Right ventricle myocardium superior (tissue), 1 donor: ENCODE measurements around the gene HIKESHI. TPM values are rescaled to one million over a fixed set of nuclear protein-coding genes. Genes with fewer than 3 reads are reported as not detected.

Experiments
- ATAC-seq: fragments of 200-7000 bp; cut with Tn5 transposase; one replicate; pipeline ENCODE4 v1.9.1; 2020; ENCODE audit warnings: mild to moderate bottlenecking; ENCODE audit not compliant: poor library complexity
- DNase-seq: peaks from one replicate; pipeline ENCODE4 v3.0.0-alpha.2; 2020
- intact Hi-C: fragments of 100-400 bp; cut with DNase I; formaldehyde crosslinking; loops from one replicate; pipeline ENCODE4 v1.11.2; 2022
- total RNA-seq: library from RNA; stranded (reverse); fragmentation: NEBNext Ultra II Directional; extraction: Animal tissue kit (Norgen Biotek cat#: 25700); gene quantifications from one replicate; pipeline ENCODE4 v1.2.1, GENCODE V29; 2021
- donor health status: DM: no; HTN: yes; CAD: no; lungs with severe emphysema.

HIKESHI gene
- total RNA-seq, 1 donor from 2014 or later, result 48.0 TPM

DNA sequence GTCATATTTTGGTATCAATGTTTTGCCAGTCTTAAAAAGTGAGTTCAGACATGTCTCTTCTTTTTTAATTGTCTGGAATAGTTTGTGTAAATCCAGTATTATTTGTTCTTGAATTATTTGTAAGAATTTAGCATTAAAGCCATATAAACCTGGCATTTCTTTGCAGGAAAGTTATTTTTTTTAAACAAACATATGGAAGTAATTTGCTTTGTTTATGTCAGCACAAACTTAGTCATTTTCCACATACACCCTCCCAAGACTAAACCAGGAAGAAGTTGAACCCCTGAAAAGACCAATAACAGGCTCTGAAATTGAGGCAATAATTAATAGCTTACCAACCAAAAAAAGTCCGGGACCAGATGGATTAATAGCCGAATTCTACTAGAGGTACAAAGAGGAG lies 63.5 kb downstream of the HIKESHI start:
- DNase-seq, result no peak
- intact Hi-C loops, result no loop called here
- no peak for ATAC-seq

DNA sequence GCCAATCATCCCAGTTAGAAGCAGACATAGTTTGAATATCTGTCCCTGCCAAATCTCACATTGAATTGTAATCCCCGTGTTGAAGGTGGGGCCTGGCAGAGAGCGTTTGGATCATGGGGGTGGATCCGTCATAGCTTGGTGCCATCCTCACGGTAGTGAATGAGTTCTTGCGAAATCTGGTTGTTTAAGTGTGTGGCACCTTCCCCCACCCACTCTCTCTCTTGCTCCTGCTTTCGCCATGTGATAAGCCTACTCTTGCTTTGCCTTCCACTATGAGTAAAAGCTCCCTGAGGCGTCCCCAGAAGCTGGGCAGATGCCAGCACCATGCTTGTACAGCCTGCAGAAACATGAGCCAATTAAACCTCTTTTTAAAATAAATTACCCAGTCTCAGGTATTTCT lies 67.6 kb downstream of the HIKESHI start:
- intact Hi-C loops, result no loop called here
- ATAC-seq, result no peak
- no peak for DNase-seq

DNA sequence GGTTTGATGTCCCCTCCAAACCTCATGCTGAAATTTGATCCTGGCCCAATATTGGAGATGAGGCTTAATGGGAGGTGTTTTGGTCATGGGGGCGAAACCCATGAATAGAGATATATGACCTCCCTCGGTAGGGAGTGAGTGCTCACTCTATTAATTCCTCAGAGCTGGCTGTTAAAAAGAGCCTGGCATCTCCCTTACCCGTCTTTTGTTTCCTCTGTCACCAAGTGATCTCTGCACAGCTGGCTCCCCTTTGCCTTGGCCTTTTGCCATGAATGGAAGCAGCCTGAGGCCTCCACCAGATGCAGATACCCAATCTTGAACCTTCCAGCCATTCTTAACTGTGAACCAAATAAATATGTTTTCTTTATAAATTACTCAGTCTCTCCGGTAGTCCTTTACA lies 68.1 kb downstream of the HIKESHI start:
- ATAC-seq (no peak), DNase-seq (no peak)
- intact Hi-C loops, result no loop called here

DNA sequence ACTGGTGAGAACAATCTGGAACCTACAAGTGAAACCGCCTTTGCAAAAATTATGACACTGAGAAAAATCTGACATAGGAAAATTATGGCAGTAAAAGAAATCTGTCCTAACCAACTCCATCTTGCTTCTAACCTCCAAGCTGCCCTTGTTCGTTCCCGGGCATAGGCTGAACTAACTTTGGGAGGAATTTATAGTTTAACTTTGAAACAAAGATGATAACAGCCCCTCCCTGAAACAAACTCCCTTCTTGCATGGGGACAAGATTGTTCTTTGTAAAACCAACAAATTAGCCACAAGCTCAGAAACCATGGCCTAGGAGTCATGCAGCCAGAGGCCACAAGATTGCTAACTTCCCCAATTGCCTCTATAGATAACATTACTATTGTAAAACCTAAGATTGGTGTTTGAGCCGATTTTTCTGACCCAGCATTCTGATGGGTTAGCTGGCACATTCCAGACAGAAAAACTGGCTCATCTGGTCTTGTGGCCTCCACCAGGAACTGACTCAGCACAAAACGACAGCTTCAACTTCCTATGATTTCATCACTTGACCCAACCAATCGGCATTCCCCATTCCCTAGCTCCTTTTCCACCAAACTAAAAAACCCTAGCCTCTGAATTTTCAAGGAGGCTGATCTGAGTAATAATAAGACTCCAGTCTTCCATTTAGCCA lies 69.0 kb downstream of the HIKESHI start:
- intact Hi-C loops, result no loop called here
- ATAC-seq, result no peak
- DNase-seq, result no peak

DNA sequence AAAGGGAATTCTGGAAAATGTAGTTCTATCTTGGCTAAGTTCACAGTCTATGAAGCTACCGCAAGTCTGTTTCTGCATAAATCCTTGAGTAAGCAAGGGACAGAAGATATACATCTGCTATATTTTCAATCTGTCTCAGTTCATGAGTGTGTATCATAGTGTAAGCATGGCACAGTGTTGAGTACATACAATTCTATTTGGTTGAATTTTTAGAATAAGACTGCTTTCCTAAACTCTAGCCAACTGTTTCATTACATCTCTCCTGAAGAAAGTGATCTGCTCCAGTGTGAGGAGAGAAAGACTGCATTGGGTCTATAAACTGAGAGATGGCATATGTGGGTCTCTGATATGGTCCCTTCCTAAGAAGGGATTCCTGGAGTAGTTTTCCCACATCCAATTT lies 70.0 kb downstream of the HIKESHI start:
- intact Hi-C loops, result no loop called here
- DNase-seq, result no peak
- no peak for ATAC-seq

DNA sequence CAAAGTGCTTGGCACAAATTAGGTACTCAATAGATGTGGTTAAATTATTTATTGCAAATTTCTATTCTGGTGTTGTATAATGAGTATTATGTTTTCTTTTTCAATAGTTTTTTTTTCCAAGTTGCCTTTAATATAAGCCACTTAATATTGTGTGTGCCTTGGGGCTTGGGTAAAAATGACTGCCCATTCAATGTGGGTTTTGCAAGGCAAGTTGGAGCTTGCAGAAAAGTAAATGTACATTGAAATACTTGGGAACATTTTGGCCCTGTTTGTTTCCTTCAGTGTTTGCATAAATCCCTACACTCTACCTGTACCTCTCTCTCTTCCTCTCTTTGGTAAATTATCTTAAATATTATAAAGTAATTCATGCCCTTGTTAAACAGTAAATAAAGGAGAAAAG lies 70.5 kb downstream of the HIKESHI start:
- intact Hi-C loops, result no loop called here

DNA sequence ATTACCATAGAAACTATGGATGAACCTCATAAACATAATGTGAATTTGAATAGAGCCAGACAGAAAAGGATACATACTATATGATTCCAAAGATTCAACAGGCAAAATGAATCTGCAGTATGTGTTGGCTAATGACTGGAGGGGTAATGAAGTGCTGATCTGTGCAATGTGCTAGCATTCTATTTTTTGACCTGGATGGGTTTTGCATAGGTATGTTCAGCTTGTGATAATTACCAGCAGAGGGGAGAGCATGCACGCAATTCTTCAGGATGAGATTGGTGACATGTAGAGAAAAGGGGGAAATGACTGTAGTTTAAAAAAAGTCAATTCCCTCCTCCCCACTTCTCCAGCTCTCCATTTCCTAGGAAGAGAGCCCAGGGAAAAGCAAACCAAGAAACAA lies 72.0 kb downstream of the HIKESHI start:
- intact Hi-C loops, result no loop called here
- DNase-seq, result no peak
- ATAC-seq, result no peak

More for the DNA sequence above, 70.5 kb downstream of the HIKESHI start:
- ATAC-seq (no peak), DNase-seq (no peak)

DNA sequence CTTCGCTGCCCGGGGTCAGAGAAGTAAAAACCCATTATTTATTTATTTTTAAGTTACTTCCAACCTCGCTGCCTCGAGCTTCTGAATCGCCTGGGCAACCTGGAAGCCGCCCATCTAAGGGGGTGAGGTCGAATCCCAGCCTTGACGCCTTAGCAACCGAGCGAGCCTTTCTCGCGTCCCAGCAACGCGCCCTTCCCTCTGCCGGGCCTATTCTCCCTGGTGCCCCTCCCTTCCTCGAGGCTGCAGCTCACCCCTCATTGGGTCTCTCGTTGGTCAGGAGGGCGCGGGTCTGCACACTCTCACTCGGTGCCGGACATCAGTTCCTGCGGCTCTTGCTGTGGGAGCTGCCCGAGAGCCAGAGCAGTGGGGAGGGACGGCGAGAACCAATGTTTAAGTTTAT lies 72.5 kb downstream of the HIKESHI start, which contains the start of gene CCDC81:
Gene CCDC81 (plus strand): TSS at position 302 of the 400 bp plus-strand sequence. CDS start 277 bp downstream, outside the sequence.
- no peak for ATAC-seq
- peak; percentile 43 for DNase-seq
- intact Hi-C loops, result no loop called here

DNA sequence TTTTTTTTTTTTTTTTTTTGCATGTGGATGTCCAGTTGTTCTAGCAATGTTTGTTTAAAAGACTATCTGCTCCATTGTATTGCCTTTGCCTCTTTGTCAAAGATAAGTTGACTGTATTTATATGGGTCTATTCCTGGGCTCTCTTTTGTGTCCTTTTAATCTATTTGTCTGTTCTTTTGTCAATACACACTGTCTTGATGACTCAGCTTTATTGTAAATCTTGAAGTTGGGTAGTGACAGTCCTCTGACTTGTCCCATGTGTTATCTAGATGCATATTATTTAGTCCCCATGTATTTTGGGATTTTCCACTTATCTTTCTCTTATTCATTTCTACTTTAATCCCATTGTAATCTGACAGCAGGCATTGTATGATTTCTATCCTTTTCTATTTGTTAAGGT lies 75.9 kb downstream of the HIKESHI start:
- ATAC-seq (no peak), DNase-seq (no peak)
- intact Hi-C loops, result no loop called here

DNA sequence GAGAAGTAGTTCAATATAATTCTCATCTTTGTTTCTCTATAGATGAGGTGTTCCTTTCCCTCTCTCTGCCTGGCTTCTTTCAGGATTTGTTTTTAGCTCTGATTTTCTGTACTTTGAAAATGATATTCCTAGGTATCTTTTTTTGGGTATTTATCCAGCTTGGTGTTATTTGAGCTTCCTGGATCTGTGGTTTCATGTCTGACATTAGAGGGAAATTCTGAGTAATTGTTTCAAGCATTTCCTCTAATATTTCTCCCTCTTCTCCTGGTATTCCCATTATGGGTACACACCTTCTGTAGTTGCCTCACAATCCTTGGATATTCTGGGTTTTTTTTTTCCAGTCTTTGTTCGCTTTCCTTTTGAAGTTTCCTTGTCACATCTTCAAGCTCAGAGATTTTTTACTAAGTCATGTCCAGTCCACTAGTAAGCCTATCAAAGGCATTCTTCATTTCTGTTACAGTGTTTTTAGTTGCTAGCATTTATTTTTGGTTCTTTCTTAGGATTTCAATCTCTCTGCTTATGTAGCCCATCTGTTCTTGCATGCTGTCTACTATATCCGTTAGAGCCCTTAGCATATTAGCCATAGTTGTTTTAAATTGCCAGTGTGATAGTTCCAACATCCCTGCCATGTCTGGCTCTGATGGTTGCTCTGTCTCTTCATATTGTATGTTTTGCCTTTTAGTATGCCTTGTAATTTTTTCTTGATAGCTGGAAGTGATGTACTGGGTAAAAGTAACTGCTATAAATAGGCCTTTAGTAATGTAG lies 78.4 kb downstream of the HIKESHI start:
- intact Hi-C loops, result no loop called here
- ATAC-seq (no peak), DNase-seq (no peak)

DNA sequence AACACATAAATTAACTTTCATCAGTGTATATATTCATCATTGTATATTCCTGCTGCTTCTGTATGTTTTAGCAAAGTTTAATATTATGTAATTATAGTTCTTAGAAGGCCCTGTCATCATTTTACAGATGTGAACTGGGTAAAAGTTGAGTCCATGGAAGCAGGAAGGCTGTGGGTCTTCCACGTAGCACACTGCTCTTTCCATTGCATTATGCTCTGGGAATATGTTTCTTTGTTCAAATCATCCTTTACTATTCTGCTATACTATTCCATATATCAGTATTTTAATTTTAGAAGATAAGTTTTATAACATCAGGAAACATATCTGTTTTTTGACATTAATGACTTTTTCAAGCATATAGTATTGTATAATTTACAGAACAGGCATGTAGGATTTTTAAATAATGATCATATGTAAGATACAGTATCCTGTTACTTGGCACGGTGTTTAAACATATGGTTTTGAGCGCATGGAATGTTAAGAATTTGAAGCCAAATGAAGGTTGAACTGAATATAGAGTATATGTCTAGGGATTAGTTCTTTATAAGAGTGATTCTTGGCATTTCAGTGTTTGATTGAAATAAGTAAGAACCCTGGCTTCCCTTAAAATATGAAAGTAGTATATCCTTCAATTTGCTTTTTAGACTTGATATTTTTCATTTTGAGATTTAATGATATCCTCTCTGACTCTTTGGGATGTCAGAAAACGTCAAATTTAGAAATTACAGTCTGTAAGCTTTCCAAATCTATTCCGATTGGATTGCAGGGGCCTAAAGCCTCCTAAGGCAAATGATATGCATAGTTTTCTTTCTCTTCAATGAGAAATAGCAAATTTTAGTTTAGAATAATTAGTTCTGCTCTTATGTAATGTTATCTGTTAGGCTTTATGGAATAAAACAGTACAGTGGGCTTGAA lies 81.3 kb downstream of the HIKESHI start:
- no peak for DNase-seq
- ATAC-seq, result no peak
- intact Hi-C loops, result no loop called here

DNA sequence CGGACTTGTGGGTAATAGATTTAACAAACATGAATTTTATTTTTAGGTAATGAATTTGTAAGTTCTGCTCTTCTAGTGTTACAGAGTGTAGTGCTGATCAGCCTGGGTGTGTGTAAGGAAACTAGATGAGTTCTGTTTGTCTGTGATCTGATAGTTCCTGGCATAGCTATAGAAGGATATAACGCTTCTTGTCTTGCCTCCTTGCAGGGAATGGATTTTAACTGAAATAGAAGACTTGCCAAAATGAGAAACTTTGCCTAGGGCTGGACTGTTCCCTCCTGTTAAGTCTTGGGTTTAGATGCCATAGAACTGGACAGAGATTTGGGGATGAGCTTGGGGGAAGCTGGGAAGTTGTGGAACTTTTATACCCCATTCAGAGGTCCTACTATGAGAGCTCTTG lies 84.2 kb downstream of the HIKESHI start:
- intact Hi-C loops, result no loop called here
- ATAC-seq (no peak), DNase-seq (no peak)

DNA sequence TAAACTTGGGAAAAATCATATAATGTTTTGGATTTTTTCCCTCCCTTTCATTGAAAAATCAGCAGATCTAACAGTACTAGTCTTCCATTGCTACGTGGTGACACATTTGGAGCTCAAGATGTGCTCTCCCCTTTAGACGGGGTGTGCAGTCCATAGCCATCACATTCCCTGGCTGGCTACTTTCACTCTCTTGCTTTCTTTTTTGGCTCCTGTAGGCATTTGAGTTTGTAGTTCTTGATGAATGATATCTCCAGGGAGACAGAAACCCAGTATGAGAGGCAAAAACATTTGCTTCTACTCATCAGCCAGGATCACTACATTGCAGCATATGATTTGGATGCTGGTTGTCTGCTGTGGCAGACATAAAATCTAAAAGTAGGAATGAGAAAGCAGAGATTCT lies 84.7 kb downstream of the HIKESHI start:
- intact Hi-C loops, result no loop called here
- no peak for DNase-seq
- no peak for ATAC-seq

DNA sequence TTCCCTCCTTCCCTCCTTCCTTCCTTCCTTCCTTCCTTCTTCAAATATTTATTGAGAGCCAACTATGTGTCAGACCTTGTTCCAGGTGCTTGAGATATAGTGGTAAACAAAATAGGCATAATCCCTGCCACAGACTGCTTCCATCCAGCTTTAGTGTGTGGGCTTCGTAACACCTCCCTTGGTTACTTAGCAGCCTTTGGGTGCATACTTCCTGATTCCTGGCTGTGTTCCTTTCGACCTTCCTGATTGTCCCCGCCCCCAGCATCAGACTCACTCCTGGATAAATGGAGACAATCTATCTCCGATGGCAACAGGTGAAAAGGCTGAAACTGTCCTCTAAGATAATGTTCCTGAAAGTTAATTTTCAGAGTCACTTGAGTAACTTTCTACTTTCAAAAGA lies 86.2 kb downstream of the HIKESHI start:
- intact Hi-C loops, result no loop called here

DNA sequence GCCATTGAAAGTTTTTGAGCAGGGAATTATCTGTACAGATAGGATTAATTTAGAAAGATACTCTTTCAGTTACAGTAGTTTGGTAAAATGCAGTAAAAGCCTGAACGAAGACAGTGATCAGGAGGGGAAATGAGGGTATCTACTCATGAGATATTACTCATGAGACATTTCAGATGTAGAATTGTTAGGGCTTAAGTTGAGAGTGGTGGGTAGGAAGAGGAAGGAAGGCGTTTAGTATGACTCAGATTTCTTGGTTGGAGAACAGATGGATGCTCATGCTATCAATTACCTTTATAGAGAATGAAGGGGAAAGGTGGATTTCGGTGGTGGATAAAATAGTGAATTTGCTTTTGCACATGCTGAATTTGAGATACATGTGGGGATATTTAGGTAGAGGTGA lies 88.4 kb downstream of the HIKESHI start:
- ATAC-seq, result no peak
- intact Hi-C loops, result no loop called here
- DNase-seq, result no peak

More for the DNA sequence above, 86.2 kb downstream of the HIKESHI start:
- DNase-seq (no peak), ATAC-seq (no peak)

DNA sequence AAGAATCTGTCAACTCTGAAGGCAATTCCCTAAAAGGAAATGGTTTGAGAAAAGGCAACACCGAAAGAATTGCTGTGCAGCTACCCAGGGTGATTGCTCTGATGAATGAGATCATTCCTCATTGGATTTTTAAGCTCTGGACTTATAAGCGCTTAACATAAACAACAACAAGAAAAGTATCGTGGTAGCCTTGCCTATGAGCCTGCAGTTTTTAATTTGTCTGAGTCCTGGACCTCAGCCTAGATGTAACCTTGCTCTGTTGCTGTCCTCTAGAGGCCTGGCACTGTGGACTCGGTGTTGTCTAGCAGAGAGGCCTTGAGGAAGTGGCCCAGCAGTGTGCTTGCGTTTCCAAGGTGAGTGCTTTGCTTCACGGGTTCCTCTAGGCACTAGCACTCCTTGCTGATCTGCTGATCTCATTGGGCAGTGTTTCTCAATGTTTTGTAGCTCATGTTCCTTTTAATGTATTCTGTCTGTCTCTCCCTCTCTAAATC lies 93.1 kb downstream of the HIKESHI start:
- ATAC-seq, result peak; percentile 56
- intact Hi-C loops, result no loop called here
- no peak for DNase-seq
